ENCODE data around the gene MYO9A. TPM values are rescaled to one million over a fixed set of nuclear protein-coding genes. Genes with fewer than 3 reads are reported as not detected.

MYO9A gene
- total and polyA plus RNA-seq, 10 of the 15 experiments (the other 5 are each of a cell fraction or from before 2014, with no cell fraction given), result 3.3 to 25.3 (median 12.2) TPM

DNA sequence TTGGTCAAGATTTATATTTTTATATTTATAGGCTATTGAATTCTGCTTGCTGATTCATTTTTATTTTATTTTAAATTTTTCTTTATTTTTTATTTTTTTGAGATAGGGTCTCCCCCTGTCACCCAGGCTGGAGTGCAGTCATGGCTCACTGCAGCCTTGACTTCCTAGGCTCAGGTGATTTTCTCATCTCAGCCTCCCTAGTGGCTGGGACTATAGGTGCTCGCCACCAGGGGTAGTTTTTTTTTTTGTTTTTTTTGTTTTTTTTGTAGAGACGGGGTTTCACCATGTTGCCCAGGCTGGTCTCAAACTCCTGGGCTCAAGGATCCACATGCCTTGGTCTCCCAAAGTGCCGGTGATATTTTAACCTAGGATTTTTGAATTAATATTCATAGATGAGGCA, 276.4 kb downstream of the MYO9A start:
- no peak overlapping the region for H3K9ac ChIP-seq (ENCODE audit: control insufficient read depth, insufficient read depth, low read length)
- no peaks in the 10 kb centered on the region for H3K9me3 ChIP-seq (replicated peaks; ENCODE audit: control insufficient read depth, insufficient read depth, low read length)
- TF ChIP-seq RBBP5 (conservative IDR thresholded peaks at IDR 0.05) (no peak), MEF2B (IDR thresholded peaks at IDR 0.05; ENCODE audit: partially characterized antibody, poor library complexity, severe bottlenecking) (no peak), BMI1 (IDR thresholded peaks at IDR 0.05; ENCODE audit: borderline replicate concordance) (no peak), USF1 (IDR thresholded peaks at IDR 0.05; ENCODE audit: borderline replicate concordance, extremely low read length, insufficient read depth, low read depth, low read length) (no peak)
- no peak overlapping the region for H2AFZ ChIP-seq (ENCODE audit: control insufficient read depth, low read depth, low read length)
- intact Hi-C loops (cut with micrococcal nuclease; ENCODE audit: unreplicated experiment) (no loop called here), in situ Hi-C loops (cut with MboI) (no loop called here)
- no peak overlapping the region for H3K4me2 ChIP-seq (ENCODE audit: control insufficient read depth, insufficient read depth)
- SMC1A ChIA-PET (ENCODE audit: uncharacterized antibody, unreplicated experiment), result no interaction called here
- 52% methylated on average over 3 of the region's 3 CpGs for WGBS (ENCODE audit: insufficient coverage, insufficient replicate concordance, low lambda C conversion rate, missing lambda C conversion rate)
- no peaks in the 10 kb centered on the region for H4K20me1 ChIP-seq (ENCODE audit: control insufficient read depth, insufficient read depth)
- no peaks in the 10 kb centered on the region for H3K27me3 ChIP-seq (replicated peaks in 1 of 2; ENCODE audit: control insufficient read depth in 2 of 2, insufficient read depth in 2 of 2, low read length in 1 of 2)
- no peaks in the 10 kb centered on the region; a peak in 1 of 4 replicates for H3K36me3 ChIP-seq (ENCODE audit: control insufficient read depth in 2 of 2, insufficient read depth in 2 of 2, low read length in 1 of 2)
- POLR2A ChIA-PET, result no interaction called here
- FAIRE-seq (no peak), DNase-seq (ENCODE audit: low read depth, low spot score) (no peak), ATAC-seq (no peak)
- H3K4me3 ChIP-seq, result no peak overlapping the region
- RAD21 ChIA-PET (ENCODE audit: unreplicated experiment), result no interaction called here
- CTCF ChIA-PET, result no interaction called here
- H3K79me2 ChIP-seq (ENCODE audit: control insufficient read depth, insufficient read depth, low read length), result no peaks in the 10 kb centered on the region
- no peaks in the 10 kb centered on the region for H3K4me1 ChIP-seq (ENCODE audit: control insufficient read depth, insufficient read depth, low read length)
- BruUV-seq (replicated peaks), result no TSS peak
- H3K27ac ChIP-seq (ENCODE audit: control insufficient read depth, insufficient read depth), result no peak overlapping the region

DNA sequence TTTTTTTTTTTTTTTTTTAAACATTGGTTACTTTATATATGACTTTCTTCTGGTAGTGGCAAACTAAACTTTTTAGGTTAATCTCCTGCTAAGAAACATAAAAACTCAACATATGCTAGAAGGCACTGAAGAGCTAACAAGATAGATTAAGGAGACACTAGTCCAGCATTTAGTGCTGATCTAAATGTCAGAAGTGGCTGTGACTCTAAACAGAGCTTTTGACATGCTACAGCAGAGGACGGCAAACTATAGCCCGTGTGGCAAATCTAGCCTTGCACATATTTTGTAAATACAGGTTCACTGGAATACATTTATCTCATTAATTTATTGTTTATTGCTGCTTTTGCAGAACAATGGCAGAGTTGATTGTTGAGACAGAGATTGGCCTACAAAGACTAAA, 287.0 kb downstream of the MYO9A start:
- 100% methylated on average over 2 of the region's 2 CpGs for WGBS (ENCODE audit: insufficient coverage, insufficient replicate concordance, low lambda C conversion rate, missing lambda C conversion rate)
- H3K79me2 ChIP-seq (ENCODE audit: control insufficient read depth, insufficient read depth, low read length), result no peaks in the 10 kb centered on the region
- H3K4me2 ChIP-seq (ENCODE audit: control insufficient read depth, insufficient read depth), result no peak overlapping the region
- no peak overlapping the region for H3K4me3 ChIP-seq
- H3K4me1 ChIP-seq (ENCODE audit: control insufficient read depth, insufficient read depth, low read length), result no peaks in the 10 kb centered on the region
- POLR2A ChIA-PET, result no interaction called here
- H3K27ac ChIP-seq (ENCODE audit: control insufficient read depth, insufficient read depth), result no peak overlapping the region
- no peaks in the 10 kb centered on the region for H3K27me3 ChIP-seq (replicated peaks in 1 of 2; ENCODE audit: control insufficient read depth in 2 of 2, insufficient read depth in 2 of 2, low read length in 1 of 2)
- no peak overlapping the region for H2AFZ ChIP-seq (ENCODE audit: control insufficient read depth, low read depth, low read length)
- no peak for TF ChIP-seq SPI1 (IDR thresholded peaks at IDR 0.05; ENCODE audit: borderline replicate concordance, insufficient read depth, low read depth, low read length)
- TF ChIP-seq ZBED1 (IDR thresholded peaks at IDR 0.05; ENCODE audit: borderline replicate concordance), result no peak
- CTCF ChIA-PET, result no interaction called here
- ATAC-seq, result no peak
- SMC1A ChIA-PET (ENCODE audit: uncharacterized antibody, unreplicated experiment), result no interaction called here
- RAD21 ChIA-PET (ENCODE audit: unreplicated experiment), result interaction anchor here (0.6 kb wide), 1 partner anchor 484 kb away, joined by 3 read pairs; no protein-coding TSS in a partner anchor
- peaks cover 0 to 10% of the 10 kb centered on the region in 2 experiments; a peak in 3 of 4 replicates for H3K36me3 ChIP-seq (ENCODE audit: control insufficient read depth in 2 of 2, insufficient read depth in 2 of 2, low read length in 1 of 2)
- H4K20me1 ChIP-seq (ENCODE audit: control insufficient read depth, insufficient read depth), result no peaks in the 10 kb centered on the region
- BruUV-seq (replicated peaks), result no TSS peak
- H3K9me3 ChIP-seq (replicated peaks; ENCODE audit: control insufficient read depth, insufficient read depth, low read length), result no peaks in the 10 kb centered on the region
- no peak for DNase-seq (ENCODE audit: low read depth, low spot score)
- in situ Hi-C loops (cut with MboI), result no loop called here
- no peak overlapping the region for H3K9ac ChIP-seq (ENCODE audit: control insufficient read depth, insufficient read depth, low read length)
- no peak for FAIRE-seq
- intact Hi-C loops (cut with micrococcal nuclease; ENCODE audit: unreplicated experiment), result no loop called here

Measured in GM12878 (cell line).